ENCODE measurements around the gene HAUS3. TPM values are rescaled to one million over a fixed set of nuclear protein-coding genes. Genes with fewer than 3 reads are reported as not detected.

HAUS3 gene, protein sequence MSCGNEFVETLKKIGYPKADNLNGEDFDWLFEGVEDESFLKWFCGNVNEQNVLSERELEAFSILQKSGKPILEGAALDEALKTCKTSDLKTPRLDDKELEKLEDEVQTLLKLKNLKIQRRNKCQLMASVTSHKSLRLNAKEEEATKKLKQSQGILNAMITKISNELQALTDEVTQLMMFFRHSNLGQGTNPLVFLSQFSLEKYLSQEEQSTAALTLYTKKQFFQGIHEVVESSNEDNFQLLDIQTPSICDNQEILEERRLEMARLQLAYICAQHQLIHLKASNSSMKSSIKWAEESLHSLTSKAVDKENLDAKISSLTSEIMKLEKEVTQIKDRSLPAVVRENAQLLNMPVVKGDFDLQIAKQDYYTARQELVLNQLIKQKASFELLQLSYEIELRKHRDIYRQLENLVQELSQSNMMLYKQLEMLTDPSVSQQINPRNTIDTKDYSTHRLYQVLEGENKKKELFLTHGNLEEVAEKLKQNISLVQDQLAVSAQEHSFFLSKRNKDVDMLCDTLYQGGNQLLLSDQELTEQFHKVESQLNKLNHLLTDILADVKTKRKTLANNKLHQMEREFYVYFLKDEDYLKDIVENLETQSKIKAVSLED
- polyA plus RNA-seq, result 1 to 10 TPM; 4.6 to 5.8 (median 5.7) TPM

- 0 to 1% (median 0%) methylated on average over 79 to 88 of the region's 88 CpGs for WGBS, 3 donors
- no peak within 1 kb of the TSS for H3K27ac ChIP-seq (ENCODE audit: low read depth, low read length)
Measured at GRCh38 chr4:2241410-2242353, at the start of gene HAUS3, which contains the start of gene POLN. Gene HAUS3 (minus strand): TSS chr4:2242121. CDS start chr4:2240946, 1,175 bp downstream. Gene POLN (minus strand): TSS chr4:2242121. CDS start chr4:2229231, 12,890 bp downstream.

DNA sequence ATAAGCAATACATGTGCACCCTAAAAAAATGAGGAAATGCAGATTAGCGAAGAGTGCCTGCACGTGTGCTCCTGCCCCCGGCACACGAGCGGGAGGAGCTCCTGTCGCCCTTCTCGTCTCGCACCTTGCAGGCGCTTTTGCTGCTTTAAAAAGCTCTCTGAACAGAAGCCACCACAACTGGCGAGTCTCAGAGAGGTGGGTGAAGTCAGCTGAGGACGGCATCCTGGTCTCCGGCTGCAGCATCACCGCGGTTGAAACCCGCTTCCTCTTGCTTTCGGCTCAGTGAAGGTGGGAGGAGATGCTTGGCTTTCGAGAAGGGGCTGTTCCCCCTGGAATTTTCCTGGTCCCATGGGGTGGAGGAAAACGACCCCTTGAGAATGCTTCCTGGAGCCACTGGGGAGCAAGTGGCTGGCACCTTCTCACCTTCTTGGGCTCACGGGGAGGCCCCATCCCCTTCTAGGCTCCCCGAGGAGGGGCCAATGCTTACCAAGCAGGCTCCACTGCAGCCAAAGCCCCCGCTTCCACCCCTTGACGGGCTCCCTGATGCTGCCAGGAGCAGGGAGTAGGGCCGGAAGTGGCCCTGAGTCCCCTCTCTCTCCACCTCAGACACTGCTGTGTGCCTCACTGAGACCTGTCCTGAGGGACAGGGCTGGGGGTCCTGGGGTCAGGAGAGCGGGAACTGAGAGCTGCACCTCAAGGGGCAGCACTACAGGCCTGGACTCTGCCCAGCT, 49.2 kb upstream of the HAUS3 start:
- 51 to 84% (median 53%) methylated on average over 24 of the region's 24 CpGs for WGBS, 3 donors
- no peak overlapping the region for H3K27ac ChIP-seq (ENCODE audit: low read depth, low read length)

DNA sequence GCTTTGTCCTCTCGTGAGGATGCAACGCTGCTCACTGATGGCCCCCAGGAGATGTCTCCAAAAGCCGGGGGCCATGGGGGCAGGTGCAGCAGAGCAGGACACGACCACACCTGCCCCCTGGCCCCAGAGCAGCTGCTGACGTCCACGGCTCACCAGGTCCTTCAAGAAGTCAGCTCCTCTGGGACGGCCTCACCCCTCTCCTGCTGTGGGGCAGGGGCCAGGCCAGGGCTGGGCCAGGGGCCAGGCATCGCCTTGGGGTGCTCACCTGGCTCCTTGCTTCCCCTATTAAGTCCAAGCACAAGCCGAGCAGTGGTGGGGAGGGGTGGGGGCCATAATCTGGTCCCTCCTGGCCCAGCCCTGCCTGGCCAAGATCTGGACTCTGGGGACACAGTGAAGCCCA, 48.6 kb upstream of the HAUS3 start:
- 86 to 90% (median 88%) methylated on average over 9 of the region's 9 CpGs for WGBS, 3 donors
- H3K27ac ChIP-seq (ENCODE audit: low read depth, low read length), result no peak overlapping the region

GRCh38 chr4:2289955-2290333, 48.0 kb upstream of the HAUS3 start:
- no peak overlapping the region for H3K27ac ChIP-seq (ENCODE audit: low read depth, low read length)
- 92 to 95% (median 92%) methylated on average over 11 of the region's 11 CpGs for WGBS, 3 donors

GRCh38 chr4:2289311-2289954, 47.5 kb upstream of the HAUS3 start:
- H3K27ac ChIP-seq (ENCODE audit: low read depth, low read length), result no peak overlapping the region
- 93 to 94% (median 93%) methylated on average over 14 of the region's 14 CpGs for WGBS, 3 donors

DNA sequence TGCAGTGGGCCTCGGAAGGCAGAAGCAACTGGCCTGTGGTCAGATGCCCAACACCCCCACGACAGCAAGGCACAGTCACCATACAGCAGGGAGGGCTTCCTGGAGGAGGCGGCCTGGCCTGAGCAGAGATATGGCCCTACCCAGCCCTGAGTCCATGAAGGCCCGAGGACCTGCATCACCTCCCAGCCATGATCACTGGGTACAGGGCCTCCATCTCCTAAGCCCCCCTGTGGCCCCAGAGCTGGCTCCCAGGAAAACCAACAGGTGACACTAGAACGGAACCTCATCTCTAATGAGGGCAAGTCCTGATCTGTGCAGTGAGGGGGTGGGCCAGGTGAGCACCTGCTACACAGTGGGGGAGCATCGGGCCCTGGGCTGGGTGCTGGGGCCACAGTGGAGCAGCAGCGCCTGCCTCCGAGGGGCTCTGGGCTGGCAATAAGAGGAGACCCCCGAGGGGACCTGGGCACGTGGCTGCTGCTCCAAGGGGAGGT, 46.2 kb upstream of the HAUS3 start:
- no peak overlapping the region for H3K27ac ChIP-seq (ENCODE audit: low read depth, low read length)
- WGBS, 3 donors, result 89 to 92% (median 90%) methylated on average over 6 to 10 of the region's 10 CpGs

DNA sequence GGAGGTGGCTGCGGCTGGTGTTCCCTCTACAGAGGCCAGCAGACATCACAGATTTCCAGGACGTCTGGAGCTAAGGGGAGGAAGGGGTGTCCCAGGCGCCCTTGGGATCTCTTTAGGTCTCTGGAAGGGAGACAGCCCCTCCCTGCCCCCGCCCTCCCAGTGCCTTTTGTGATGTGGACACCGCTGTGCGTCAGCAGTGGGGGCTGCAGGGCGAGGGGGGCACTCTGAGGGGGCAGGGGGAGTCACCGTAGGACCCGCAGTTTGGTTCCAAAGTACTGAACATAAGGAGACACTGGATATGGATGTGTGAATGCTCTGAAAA, 45.6 kb upstream of the HAUS3 start:
- no peak overlapping the region for H3K27ac ChIP-seq (ENCODE audit: low read depth, low read length)
- WGBS, 3 donors, result 89 to 95% (median 89%) methylated on average over 7 to 9 of the region's 9 CpGs

DNA sequence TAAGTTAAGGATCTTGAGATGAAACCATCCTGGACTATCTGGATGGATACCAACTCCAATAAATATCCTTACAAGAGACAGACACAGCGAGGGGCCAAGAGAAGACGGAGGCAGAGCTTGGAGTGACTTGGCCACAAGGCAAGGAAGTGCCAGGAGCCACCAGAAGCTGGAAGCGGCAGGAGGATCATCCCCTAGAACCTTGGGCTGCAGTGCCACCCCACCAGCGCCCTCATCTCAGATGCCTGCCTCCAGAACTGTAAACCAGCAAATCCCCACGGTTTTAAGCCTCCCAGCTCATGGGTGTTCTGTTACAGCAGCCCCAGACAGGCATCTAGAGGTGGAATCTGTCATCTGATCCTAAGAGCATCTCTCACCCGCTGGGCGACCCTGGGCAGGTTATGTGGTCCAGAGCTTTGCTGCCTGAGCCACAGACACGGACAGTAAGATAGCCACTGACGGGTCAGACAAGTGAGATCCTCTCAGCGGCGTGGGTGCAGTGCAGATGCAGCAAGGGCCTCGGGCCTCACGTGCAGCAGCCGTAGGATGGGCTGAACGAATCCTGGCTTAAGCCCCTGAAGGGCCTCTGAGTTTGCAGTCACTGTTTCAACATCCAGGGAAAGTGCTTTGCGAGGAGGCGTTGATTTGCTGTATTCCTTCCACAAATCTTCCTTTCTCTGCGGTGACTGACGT, 45.1 kb upstream of the HAUS3 start:
- WGBS, 3 donors, result 76 to 82% (median 81%) methylated on average over 18 to 19 of the region's 19 CpGs
- H3K27ac ChIP-seq (ENCODE audit: low read depth, low read length), result no peak overlapping the region

DNA sequence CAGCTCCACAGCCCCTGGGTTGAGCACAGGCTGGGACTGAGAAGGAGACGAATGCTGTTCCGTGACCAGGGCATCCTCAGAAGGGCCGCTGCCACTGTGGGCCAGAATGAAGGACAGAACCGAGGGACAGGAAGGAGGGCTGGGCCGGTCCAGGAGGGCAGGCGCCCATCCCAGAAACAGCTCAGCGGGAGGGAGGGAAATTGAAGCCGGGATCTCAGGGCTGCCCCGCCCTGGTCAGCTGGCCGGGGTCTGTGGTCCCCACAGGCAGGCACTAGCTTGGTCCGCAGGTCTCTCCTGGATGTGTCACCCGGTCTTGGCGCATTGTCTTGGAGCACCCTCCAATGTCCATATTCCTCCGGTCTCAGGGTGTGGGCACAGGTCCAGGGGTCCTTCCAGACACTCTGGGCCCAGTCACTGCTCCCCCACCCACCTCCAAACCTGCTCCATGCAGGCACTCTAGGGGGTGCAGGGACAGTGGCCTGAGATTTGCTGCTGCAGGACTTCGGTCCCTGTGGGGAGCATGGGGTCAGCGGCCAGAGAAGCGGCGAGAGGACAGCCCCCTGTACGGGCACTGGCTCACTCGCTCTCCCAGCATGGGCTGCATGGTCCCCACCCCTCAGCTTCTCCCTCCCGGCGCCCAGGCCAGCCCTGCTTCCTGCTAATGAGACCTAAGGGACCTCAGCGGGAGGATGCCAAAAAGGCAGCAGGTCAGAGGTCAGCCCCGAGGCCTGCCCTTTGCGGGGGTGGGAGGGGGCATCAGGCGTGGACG, 43.9 kb upstream of the HAUS3 start:
- 67 to 85% (median 76%) methylated on average over 23 to 27 of the region's 27 CpGs for WGBS, 3 donors
- no peak overlapping the region for H3K27ac ChIP-seq (ENCODE audit: low read depth, low read length)

GRCh38 chr4:2284934-2285612, 43.2 kb upstream of the HAUS3 start:
- WGBS, 3 donors, result 73 to 88% (median 78%) methylated on average over 15 of the region's 15 CpGs

DNA sequence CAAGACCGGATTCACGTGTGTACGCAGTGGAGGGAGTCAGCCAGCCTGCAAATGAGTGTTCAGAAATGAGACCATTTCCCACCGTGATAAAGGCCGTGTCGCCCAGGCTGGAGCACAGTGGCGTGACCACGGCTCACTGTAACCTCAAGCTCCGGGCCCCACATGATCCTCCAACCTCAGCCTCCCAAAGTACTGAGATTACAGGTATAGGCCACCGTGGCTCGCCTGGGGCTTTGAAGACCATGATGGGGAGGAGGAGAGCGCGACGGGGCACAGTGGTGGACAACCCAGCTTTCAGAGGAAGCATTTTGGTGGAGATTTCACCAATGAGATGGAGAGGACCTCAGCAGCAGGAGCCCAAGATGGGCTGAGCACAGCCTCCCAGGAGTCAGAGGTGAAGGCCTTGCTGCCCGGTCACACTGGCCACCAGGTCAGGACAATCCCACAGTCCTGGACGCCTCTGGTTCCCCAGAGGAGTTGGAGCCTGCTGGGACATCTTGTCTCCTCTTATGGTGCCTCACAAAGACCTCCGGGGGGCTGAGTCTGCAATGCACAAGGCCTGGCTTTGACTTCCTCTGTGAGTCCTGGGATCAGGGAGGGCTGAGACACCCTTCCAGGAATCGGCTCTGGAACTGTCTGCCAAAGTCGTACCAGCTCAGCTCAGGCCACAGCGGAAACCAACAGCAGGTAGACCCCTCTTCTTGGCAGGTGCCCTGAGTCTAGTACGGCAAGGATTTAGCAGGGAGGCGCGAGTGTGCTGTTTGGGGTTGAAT, 42.4 kb upstream of the HAUS3 start:
- H3K27ac ChIP-seq (ENCODE audit: low read depth, low read length), result no peak overlapping the region
- WGBS, 3 donors, result 95 to 97% (median 96%) methylated on average over 23 of the region's 23 CpGs

More at GRCh38 chr4:2284934-2285612, 43.2 kb upstream of the HAUS3 start:
- no peak overlapping the region for H3K27ac ChIP-seq (ENCODE audit: low read depth, low read length)

DNA sequence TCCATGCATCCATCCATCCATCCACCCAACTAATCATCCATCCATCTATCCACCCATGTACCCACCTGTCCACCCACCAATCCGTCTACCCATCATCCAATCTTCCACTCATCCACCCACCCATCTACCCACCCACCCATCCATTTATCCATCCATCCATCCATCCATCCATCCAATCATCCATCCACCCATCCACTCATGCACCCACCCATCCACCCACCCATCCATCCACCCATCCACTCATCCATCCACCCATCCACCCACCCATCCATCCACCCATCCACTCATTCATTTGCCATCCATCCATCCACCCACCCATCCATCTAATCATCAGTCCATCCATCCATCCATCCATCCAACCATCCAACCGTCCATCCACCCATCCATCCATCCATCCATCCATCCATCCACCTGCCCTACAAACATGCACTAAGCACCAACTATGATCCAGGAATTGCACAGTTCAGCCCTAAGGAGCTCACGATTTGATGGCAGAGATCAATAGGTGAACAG, 41.3 kb upstream of the HAUS3 start:
- H3K27ac ChIP-seq (ENCODE audit: low read depth, low read length), result no peak overlapping the region
- 83 to 94% (median 94%) methylated on average over 3 of the region's 3 CpGs for WGBS, 3 donors

GRCh38 chr4:2281575-2282343, 39.8 kb upstream of the HAUS3 start:
- 47 to 78% (median 63%) methylated on average over 10 of the region's 10 CpGs for whole genome bisulfite sequencing, 3 donors
- no peak overlapping the region for H3K27ac ChIP-seq (ENCODE audit: low read depth, low read length)

DNA sequence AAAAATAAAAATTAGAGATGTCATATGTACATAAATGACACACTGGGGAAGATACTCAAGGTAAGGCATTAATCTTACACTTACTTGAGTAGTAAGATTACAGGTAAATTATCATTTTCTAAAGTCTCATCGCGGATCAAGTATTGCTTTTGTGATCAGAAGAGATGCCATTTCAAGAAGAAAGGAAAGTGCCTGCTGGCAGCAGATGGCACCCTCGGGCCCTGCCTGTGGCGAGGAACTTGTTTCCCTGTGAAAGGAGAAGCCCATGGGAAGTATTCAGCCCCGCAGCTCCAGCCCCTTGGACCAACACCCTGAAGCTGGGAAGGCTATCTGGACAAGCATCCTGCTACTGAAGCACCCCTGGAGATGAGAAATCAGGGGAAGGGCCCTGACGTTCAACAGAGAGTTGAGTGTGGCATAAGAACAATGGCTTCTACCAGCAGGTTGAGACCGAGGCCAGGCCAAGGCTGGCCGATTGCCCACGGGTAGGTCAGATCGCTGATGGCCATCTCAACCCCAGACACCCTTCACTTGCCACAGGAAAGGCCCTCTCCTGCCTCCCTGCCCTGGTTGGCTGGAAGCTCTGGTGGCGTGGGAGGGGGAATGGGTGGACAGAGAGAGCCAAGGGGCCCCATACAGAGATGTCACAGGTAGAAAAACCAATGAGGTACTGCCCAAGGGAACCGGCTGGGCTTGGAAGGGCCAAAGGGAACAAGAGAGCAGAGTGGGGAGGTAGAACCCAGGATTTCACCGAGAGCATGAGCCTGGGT, 38.8 kb upstream of the HAUS3 start:
- 74 to 88% (median 87%) methylated on average over 13 of the region's 13 CpGs for WGBS, 3 donors
- H3K27ac ChIP-seq (ENCODE audit: low read depth, low read length), result no peak overlapping the region
